ENCODE measurements around the gene VPS39. TPM values are rescaled to one million over a fixed set of nuclear protein-coding genes. Genes with fewer than 3 reads are reported as not detected.

The VPS39 gene
- total and polyA plus RNA-seq, 2 of the 8 experiments (the other 6 are each of a cell fraction or from before 2014, with no cell fraction given), result 34.4 to 36.6 TPM

DNA sequence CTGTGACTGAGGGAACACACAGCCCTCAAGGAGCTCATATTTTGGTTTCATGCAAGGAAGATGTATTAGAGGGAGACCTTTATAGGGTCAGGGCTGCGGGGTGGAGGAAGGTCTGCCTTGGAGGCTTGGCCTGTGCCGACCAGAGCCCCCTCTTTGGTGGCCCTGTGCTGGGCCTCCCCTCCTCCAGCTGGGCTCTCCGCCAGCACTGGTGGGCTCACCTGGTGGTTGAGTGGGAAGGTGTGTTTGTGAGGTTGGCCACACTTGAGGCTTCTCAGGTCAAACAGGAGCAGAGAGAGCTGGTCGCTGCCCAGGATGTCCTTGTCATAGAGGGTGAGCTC lies 54.3 kb downstream of the VPS39 start:
- CTCF ChIA-PET (ENCODE audit: partially characterized antibody), result interaction anchor here (0.6 to 1.8 kb wide), 8 partner anchors 8 to 116 kb away, joined by 3 to 12 read pairs (median 4); no protein-coding TSS in a partner anchor
- TF ChIP-seq, protein P1, sequence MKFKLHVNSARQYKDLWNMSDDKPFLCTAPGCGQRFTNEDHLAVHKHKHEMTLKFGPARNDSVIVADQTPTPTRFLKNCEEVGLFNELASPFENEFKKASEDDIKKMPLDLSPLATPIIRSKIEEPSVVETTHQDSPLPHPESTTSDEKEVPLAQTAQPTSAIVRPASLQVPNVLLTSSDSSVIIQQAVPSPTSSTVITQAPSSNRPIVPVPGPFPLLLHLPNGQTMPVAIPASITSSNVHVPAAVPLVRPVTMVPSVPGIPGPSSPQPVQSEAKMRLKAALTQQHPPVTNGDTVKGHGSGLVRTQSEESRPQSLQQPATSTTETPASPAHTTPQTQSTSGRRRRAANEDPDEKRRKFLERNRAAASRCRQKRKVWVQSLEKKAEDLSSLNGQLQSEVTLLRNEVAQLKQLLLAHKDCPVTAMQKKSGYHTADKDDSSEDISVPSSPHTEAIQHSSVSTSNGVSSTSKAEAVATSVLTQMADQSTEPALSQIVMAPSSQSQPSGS (IDR thresholded peaks at IDR 0.05; ENCODE audit: low read length), result no peak
- TF ChIP-seq SIN3A (conservative IDR thresholded peaks at IDR 0.05 in 1 of 2, IDR thresholded peaks at IDR 0.05 in 1 of 2; ENCODE audit: low read depth in 1 of 2, low read length in 2 of 2) (no peak), TAF7 (optimal IDR thresholded peaks at IDR 0.05; ENCODE audit: borderline replicate concordance, low read depth, low read length) (no peak), SP2 (IDR thresholded peaks at IDR 0.05; ENCODE audit: low read length) (no peak), EP300 (IDR thresholded peaks at IDR 0.05; ENCODE audit: borderline replicate concordance in 1 of 2, low read depth in 2 of 2, low read length in 2 of 2) (no peak), RNF2 (IDR thresholded peaks at IDR 0.05; ENCODE audit: borderline replicate concordance, low read depth, low read length, missing control alignments, poor library complexity, severe bottlenecking) (no peak), SRF (IDR thresholded peaks at IDR 0.05; ENCODE audit: low read depth, low read length) (no peak), KDM4A (IDR thresholded peaks at IDR 0.05; ENCODE audit: low read depth, low read length, severe bottlenecking) (no peak), KDM5A (IDR thresholded peaks at IDR 0.05; ENCODE audit: low read length) (no peak), FOSL1 (IDR thresholded peaks at IDR 0.05; ENCODE audit: insufficient read depth, low read depth, low read length) (no peak), KDM1A (IDR thresholded peaks at IDR 0.05; ENCODE audit: borderline replicate concordance, low read length) (no peak)

More for the DNA sequence above, 54.3 kb downstream of the VPS39 start:
- 94% methylated on average over 3 of the region's 4 CpGs; no CpG with 5 or more reads in 1 of the 2 experiments for WGBS, 2 experiments (ENCODE audit: extremely low coverage in 1 of 2, insufficient coverage in 1 of 2, insufficient read length in 1 of 2, insufficient replicate concordance in 2 of 2, low coverage in 1 of 2, low lambda C conversion rate in 2 of 2, missing lambda C conversion rate in 1 of 2)
- H3K9me3 ChIP-seq (ENCODE audit: insufficient read depth in 2 of 2, low read depth in 1 of 2, low read length in 1 of 2), result no peaks in the 10 kb centered on the region
- DNase-seq (ENCODE audit: low read depth in 1 of 2, low spot score in 2 of 2) (no peak), FAIRE-seq (no peak)
- no peak overlapping the region for H3K4me3 ChIP-seq (ENCODE audit: extremely low read depth in 1 of 4, insufficient read depth in 2 of 4, low read depth in 3 of 4, low read length in 4 of 4)
- no peak overlapping the region for H2BK15ac ChIP-seq (ENCODE audit: low read length)
- no peak overlapping the region for H3K9ac ChIP-seq (replicated peaks in 1 of 4; ENCODE audit: extremely low read depth in 1 of 4, low read depth in 3 of 4, low read length in 3 of 4)
- H3K27me3 ChIP-seq (replicated peaks in 1 of 4; ENCODE audit: control insufficient read depth in 3 of 4, extremely low read depth in 1 of 4, insufficient read depth in 3 of 4, low read length in 3 of 4), result no peaks in the 10 kb centered on the region
- H3K14ac ChIP-seq (ENCODE audit: insufficient read length), result no peak overlapping the region
- H4K5ac ChIP-seq (ENCODE audit: insufficient read length, low read depth, low read length), result no peak overlapping the region
- no peak overlapping the region for H3K18ac ChIP-seq (ENCODE audit: extremely low read depth, low read length)
- H4K20me1 ChIP-seq (replicated peaks in 1 of 2; ENCODE audit: control insufficient read depth in 1 of 2, insufficient read depth in 2 of 2, low read length in 2 of 2), result peaks cover 0 to 6% of the 10 kb centered on the region in 2 experiments
- no peak overlapping the region for H2AFZ ChIP-seq (ENCODE audit: low read length)
- no peak overlapping the region for H3K23ac ChIP-seq (ENCODE audit: insufficient read length)
- no peak overlapping the region for H2BK20ac ChIP-seq (ENCODE audit: low read length)
- no peak overlapping the region for H2BK120ac ChIP-seq (replicated peaks; ENCODE audit: low read depth, low read length)
- H2AK5ac ChIP-seq (ENCODE audit: low read depth, low read length), result no peak overlapping the region
- H4K91ac ChIP-seq (replicated peaks; ENCODE audit: insufficient read length, low read length), result no peak overlapping the region
- H3K79me2 ChIP-seq (ENCODE audit: control insufficient read depth in 1 of 2, insufficient read depth in 2 of 2, low read length in 2 of 2), result no peaks in the 10 kb centered on the region
- no peaks in the 10 kb centered on the region for H3K79me1 ChIP-seq (ENCODE audit: low read depth, low read length)
- no peak overlapping the region for H3K27ac ChIP-seq (ENCODE audit: low read depth, low read length)
- H3K36me3 ChIP-seq (ENCODE audit: control insufficient read depth in 2 of 4, insufficient read depth in 4 of 4, low read length in 3 of 4), result no peaks in the 10 kb centered on the region
- peaks cover 0 to 3% (median 0%) of the 10 kb centered on the region in 4 experiments; a peak in 1 of 7 replicates for H3K4me1 ChIP-seq (replicated peaks in 1 of 4; ENCODE audit: control insufficient read depth in 3 of 4, insufficient read depth in 4 of 4, low read length in 3 of 4)
- no peak overlapping the region for H3K56ac ChIP-seq (replicated peaks; ENCODE audit: insufficient read length, low read depth, low read length)
- no peak overlapping the region for H3K4ac ChIP-seq (replicated peaks; ENCODE audit: insufficient read length, low read depth, low read length)
- H4K8ac ChIP-seq (ENCODE audit: extremely low read depth, insufficient read depth, low read length), result no peak overlapping the region
- no peaks in the 10 kb centered on the region for H3K23me2 ChIP-seq (ENCODE audit: low read depth, low read length)
- 0 out of 2 replicates have a peak overlapping the region, but pooled peaks have one; percentile 27 for H2BK12ac ChIP-seq (ENCODE audit: low read depth, low read length)
- POLR2A ChIA-PET (ENCODE audit: partially characterized antibody), result interaction anchor here (0.7 kb wide), 1 partner anchor 9 kb away, joined by 3 read pairs; no protein-coding TSS in a partner anchor
- no peak overlapping the region for H2BK5ac ChIP-seq (ENCODE audit: low read depth, low read length)
- H3K4me2 ChIP-seq (ENCODE audit: insufficient read depth in 1 of 2, low read depth in 2 of 2, low read length in 2 of 2), result no peak overlapping the region
